ENCODE results near the gene BIRC2.
"Not testable (repeated sequence)": the region's sequence is repeated elsewhere in the genome, so short reads cannot be mapped to it uniquely, and the experiment has no call there.

The BIRC2 gene

DNA sequence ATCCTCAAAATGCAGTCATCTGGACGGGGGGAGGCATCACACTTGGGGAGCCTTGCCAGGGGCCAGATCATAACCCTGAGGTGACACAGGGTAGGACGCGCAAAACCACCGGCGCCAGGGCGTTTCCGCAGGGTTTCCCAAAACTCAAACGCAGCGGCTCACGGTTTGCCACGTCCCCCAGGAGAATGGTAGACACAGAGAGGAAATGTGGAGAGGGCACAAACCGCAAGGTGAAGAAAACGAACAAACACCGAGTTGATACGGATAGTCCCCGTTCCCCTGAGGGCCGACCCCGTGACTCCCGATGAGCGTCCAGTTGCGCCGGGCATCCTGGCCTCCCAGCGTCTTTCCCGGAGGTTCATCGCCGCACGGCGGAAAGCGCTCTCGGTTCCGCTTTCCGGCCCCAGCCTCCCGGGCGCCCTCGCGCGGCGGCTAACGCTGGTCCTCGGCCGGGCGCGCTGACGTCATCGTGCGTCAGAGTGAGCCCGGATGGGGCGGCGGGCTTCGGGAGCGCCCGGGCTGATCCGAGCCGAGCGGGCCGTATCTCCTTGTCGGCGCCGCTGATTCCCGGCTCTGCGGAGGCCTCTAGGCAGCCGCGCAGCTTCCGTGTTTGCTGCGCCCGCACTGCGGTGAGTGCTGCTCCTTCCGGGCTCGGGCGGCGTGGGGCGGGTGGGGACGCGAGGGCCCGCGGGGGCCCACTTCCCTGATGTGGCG lies at the start of gene BIRC2:
Gene BIRC2 (plus strand): TSS at position 467 of the 714 bp plus-strand sequence. CDS start 2,641 bp downstream, outside the sequence.
- peak; percentile 87 for DNase-seq (ENCODE audit: low spot score)

- DNase-seq (ENCODE audit: low spot score), result not testable (repeated sequence)
Measured at GRCh38 chr11:102300837-102301236, 46.2 kb upstream of the BIRC2 start.

GRCh38 chr11:102302241-102302640 lies 44.8 kb upstream of the BIRC2 start:
- no peak for DNase-seq (ENCODE audit: low spot score)

DNA sequence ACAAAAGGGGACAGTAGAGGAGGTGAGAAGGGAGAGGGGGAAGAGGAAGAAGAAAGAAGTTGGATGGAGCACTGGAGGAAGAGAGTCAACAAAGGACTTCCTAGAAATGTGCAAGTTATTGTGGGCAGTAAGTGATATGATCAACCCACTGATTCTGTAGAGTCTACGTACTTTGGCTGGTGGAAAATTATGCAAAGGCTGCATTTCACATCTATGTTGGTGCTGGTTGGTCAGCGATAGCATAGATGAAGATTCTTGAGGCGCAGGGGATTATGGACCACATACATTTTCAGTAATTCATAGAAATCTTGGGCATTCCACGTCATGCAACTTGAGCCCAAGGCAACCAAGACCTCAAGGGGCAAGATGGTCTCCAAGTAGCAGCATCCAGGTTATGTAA lies 42.3 kb upstream of the BIRC2 start:
- no peak for DNase-seq (ENCODE audit: low spot score)

- DNase-seq (ENCODE audit: low spot score), result no peak
Measured at GRCh38 chr11:102305352-102306047, 41.5 kb upstream of the BIRC2 start.

GRCh38 chr11:102306048-102306597 lies 40.9 kb upstream of the BIRC2 start:
- DNase-seq (ENCODE audit: low spot score), result no peak

DNA sequence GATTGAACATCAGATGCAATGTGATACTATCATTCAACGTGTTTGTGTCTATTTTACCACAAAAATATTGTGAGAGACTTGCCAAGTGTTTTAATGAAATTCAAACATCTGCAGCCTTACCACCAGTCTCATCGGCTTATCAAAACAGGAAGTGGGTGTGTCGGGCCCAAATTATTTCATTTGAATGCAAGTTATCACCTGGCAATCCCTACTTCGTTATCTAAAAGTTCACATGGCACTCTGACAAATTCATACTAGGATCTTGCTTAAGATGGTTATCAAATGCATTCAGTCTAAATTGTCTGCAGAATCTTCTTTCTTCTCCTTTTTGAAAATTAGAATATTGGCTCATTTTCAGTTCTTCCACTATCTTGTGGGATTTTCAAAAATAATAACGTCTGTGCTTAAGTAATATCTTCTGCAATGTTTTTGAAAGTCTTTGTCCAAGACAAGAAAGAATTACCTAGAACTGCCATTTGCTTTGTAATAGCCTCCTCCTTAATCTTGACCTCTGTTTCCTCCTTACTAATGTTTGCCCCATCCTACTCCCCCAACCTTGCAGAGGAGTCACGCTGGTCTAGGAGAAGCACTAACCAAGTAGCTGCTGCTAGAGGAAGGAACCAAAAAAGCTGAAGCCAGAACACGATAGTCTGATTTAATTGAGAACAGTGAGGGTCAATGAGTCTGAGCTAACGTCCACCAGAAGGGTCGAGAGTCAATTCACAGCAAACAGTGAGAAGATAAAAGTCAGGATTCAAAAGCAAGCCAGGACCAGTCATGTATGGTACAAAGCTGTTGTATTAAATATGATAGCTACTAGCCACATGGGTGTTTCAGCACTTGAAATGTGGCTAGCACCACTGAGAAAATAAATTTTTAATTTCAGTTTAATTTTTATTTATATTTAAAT lies 39.9 kb upstream of the BIRC2 start:
- DNase-seq (ENCODE audit: low spot score), result no peak

- no peak for DNase-seq (ENCODE audit: low spot score)
Measured at GRCh38 chr11:102307727-102308038, 39.3 kb upstream of the BIRC2 start.

GRCh38 chr11:102309621-102310541 lies 37.1 kb upstream of the BIRC2 start:
- no peak for DNase-seq (ENCODE audit: low spot score)

GRCh38 chr11:102312667-102313066 lies 34.3 kb upstream of the BIRC2 start:
- no peak for DNase-seq (ENCODE audit: low spot score)

DNA sequence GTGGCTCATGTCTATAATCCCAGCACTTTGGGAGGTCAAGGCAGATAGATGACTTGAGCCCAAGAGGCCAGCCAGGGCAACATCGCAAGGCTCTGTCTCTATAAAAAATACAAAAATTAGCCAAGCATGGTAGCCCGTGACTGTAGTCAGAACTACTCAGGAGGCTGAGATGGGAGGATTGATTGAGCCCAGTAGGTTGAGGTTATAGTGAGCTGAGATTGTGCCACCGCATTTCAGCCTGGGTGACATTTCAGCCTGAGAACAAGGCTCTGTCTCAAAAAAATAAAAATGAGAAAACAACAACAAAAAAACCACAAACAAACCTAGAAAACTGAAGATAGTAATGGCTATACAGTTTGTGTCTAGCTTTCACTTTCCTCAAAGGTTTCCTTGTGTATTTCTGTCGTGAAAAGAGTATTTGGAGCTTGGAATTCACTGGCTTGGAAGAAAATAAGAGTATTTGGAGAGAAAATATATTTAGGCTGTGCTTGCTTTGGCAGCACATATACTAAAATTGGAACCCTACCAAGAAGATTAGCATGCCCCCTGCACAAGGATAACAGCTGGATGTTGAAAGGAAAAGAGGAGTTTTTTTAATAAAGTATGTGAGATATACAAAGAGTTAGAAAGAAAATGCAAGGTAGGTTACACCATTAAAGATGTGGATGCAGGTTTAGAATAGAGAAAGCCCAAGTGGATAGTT lies 33.6 kb upstream of the BIRC2 start:
- DNase-seq (ENCODE audit: low spot score), result no peak

GRCh38 chr11:102314784-102315183 lies 32.2 kb upstream of the BIRC2 start:
- DNase-seq (ENCODE audit: low spot score), result no peak

DNA sequence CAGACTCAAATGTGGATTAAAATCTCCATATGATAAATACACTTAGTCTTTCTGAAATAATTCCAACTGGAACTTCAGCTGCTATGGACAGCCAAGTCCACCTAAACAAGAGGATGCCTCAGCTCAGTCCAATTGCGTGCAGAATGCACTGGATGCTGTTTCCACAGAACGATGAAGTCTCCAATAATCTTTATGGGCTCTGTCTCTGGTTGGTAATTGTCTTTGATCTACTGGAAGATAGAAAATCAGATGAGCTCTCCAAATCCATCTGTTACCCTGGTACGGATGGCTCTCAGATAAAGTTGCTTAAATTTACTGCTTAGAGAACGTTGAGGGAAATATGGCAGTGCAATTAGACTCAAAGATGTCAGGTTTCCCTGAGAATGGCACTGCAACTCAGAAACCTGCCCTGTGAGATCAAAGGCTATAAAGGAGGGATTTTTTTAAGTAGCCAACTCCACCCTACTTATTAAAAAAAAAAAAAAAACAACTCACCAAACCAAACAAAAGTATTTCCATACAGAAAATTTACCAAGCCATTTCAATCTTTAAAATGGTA lies 30.6 kb upstream of the BIRC2 start:
- no peak for DNase-seq (ENCODE audit: low spot score)

GRCh38 chr11:102317099-102317767 lies 29.8 kb upstream of the BIRC2 start, which contains the start of gene BIRC3:
BIRC3 (plus strand) TSS chr11:102317484; CDS start chr11:102324510, 7,026 bp downstream.
- no peak for DNase-seq (ENCODE audit: low spot score)

DNA sequence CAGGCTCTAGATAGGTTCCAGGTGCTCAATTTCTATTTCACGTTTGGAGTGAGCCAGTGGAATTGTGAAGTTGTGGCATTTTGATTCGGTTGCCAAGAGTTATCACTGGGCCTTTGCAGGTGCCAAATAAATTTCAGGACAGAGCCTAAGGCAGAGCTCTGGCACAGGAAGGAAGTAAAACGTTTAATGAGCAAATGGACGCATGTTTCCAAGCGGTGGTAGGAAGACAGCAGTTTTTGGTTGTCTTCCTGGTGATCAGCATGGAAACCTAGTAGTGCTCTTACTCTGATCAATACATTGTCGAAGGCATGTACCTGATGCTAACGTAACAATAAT lies 29.3 kb upstream of the BIRC2 start:
- no peak for DNase-seq (ENCODE audit: low spot score)

DNA sequence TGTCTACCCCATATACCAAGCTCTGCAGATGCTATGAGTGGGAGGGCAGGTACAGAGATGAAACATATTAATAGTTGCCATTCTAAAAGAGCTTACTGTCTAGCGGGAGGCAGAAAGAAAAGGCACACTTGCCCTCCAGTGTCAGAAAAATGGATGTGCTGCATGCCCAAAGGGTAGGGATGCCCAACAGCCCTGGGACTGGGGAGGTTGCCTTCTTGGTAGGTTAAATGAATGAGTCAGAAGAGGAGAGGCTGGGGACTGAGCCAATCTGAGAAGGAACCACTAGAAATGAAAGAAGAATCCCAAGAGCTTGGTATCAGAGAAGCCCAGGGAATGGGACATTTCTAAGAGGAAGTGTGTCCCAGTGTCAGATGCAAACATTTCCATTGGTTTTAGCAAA lies 28.5 kb upstream of the BIRC2 start:
- DNase-seq (ENCODE audit: low spot score), result no peak

GRCh38 chr11:102319544-102319943 lies 27.5 kb upstream of the BIRC2 start:
- no peak for DNase-seq (ENCODE audit: low spot score)

DNA sequence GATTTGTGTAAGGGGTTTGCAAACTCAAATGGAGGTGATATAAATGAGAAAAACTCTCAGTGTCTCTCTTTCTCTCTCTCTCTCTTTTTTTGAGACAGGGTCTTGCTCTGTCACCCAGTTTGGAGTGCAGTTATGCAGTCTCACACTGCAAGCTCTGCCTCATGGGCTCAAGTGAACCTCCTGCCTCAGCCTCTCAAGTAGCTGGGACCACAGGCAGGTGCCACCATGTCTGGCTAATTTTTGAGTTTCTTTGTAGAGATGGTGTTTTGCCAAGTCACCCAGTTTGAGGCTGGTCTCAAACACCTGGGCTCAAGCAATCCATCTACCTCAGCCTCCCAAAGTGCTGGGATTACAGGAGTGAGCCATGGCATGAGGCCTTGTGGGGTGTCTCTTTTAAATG lies 26.8 kb upstream of the BIRC2 start:
- DNase-seq (ENCODE audit: low spot score), result no peak

DNA sequence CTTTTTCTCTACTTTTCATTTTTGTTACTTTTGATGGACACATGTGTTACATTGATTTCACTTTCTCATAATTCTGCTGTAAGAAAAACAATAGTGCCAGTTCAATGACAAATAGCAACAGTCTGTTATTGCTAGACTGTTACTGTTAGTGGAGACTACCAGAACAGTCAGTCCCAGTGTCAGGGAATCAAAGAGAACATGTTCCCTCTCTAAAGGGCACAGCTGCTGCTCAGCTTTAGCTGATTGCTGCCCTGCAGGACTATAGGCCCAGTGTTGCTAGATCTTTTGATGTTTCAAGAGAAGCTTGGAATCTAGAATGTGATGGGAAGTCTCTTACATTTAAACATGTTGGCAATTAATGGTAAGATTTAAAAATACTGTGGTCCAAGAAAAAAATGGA lies 26.3 kb upstream of the BIRC2 start:
- DNase-seq (ENCODE audit: low spot score), result no peak

GRCh38 chr11:102322560-102322959 lies 24.5 kb upstream of the BIRC2 start:
- no peak for DNase-seq (ENCODE audit: low spot score)

Measured in cerebellar cortex (tissue), 1 donor.